ENCODE results near the gene CROCC. TPM values are rescaled to one million over a fixed set of nuclear protein-coding genes. Genes with fewer than 3 reads are reported as not detected.

The CROCC gene
- total and polyA plus RNA-seq, 9 of the 15 experiments (the other 6 are each of a cell fraction or from before 2014, with no cell fraction given), result 0.17 to 15.4 (median 7.6) TPM

DNA sequence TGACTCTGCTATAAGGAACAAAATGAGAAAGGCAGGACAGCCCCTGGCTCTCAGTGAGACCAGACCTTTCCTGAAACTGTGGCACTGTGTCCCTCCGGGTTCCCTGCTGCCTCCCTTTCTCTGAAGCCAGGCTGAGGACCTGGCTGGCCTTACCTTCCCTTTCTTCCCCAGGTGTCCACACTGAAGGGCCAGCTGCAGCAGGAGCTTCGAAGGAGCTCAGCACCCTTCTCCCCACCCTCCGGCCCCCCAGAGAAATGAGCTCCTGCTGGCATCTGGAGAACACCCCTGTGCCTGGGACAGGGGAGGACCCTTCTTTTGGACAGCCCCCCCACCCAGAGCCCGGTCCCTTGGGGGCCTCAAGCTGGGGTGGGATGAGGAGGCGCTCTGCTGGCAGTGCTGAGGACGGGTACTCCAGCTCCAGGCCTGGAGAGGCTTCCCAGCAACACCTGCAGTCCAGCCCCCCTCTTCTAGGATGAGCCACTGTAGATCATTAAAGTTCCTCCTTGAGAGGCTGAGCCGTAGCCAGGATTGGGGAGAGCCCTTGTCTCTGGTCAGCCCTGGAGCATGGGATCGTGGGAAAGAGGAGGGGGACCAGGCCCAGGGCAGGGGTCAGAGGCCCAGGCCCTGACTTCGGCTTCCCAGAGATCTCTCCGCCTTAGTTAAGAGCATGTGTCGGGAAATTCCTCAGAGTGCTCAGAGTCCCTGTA lies 50.6 kb downstream of the CROCC start:
- H3K9me3 ChIP-seq (replicated peaks; ENCODE audit: control insufficient read depth, insufficient read depth, low read depth, low read length), result no peaks in the 10 kb centered on the region
- ATAC-seq (no peak), DNase-seq (ENCODE audit: extremely low read depth in 1 of 4, low spot score in 3 of 4) (no peak), FAIRE-seq (no peak)
- no peaks in the 10 kb centered on the region for H3K36me3 ChIP-seq (ENCODE audit: control insufficient read depth, insufficient read depth, low read length)
- ChIA-PET CTCF (ENCODE audit: low intra/inter-chr PET ratio) (no interaction called here), POLR2A (interaction anchor here (1.7 kb wide), 1 partner anchor 11 kb away, joined by 4 read pairs; no protein-coding TSS in a partner anchor)
- WGBS (ENCODE audit: insufficient coverage, low coverage, missing lambda C conversion rate), result 26% methylated on average over 9 of the region's 11 CpGs
- TF ChIP-seq, protein P1, sequence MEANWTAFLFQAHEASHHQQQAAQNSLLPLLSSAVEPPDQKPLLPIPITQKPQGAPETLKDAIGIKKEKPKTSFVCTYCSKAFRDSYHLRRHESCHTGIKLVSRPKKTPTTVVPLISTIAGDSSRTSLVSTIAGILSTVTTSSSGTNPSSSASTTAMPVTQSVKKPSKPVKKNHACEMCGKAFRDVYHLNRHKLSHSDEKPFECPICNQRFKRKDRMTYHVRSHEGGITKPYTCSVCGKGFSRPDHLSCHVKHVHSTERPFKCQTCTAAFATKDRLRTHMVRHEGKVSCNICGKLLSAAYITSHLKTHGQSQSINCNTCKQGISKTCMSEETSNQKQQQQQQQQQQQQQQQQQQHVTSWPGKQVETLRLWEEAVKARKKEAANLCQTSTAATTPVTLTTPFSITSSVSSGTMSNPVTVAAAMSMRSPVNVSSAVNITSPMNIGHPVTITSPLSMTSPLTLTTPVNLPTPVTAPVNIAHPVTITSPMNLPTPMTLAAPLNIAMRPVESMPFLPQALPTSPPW (CRISPR knock-in tag; IDR thresholded peaks at IDR 0.05), result 0 out of 2 replicates have a peak, but pooled peaks have one; percentile 10
- no peak for TF ChIP-seq HNRNPLL (IDR thresholded peaks at IDR 0.05; ENCODE audit: low read depth, low read length, poor library complexity, severe bottlenecking)
- TF ChIP-seq, protein P2, sequence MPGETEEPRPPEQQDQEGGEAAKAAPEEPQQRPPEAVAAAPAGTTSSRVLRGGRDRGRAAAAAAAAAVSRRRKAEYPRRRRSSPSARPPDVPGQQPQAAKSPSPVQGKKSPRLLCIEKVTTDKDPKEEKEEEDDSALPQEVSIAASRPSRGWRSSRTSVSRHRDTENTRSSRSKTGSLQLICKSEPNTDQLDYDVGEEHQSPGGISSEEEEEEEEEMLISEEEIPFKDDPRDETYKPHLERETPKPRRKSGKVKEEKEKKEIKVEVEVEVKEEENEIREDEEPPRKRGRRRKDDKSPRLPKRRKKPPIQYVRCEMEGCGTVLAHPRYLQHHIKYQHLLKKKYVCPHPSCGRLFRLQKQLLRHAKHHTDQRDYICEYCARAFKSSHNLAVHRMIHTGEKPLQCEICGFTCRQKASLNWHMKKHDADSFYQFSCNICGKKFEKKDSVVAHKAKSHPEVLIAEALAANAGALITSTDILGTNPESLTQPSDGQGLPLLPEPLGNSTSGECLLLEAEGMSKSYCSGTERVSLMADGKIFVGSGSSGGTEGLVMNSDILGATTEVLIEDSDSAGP (CRISPR knock-in tag; IDR thresholded peaks at IDR 0.05), result no peak
- H3K4me1 ChIP-seq (replicated peaks in 1 of 2; ENCODE audit: control insufficient read depth in 2 of 2, insufficient read depth in 2 of 2, low read length in 2 of 2), result peaks cover 0 to 57% of the 10 kb centered on the region in 2 experiments; a peak in 2 of 5 replicates
- no peak overlapping the region for H3K4me2 ChIP-seq (ENCODE audit: insufficient read depth, low read length)
- no peak overlapping the region for H3K4me3 ChIP-seq
- H3K27me3 ChIP-seq (ENCODE audit: control insufficient read depth in 2 of 2, insufficient read depth in 2 of 2, low read length in 2 of 2), result peaks cover 30 to 51% of the 10 kb centered on the region in 2 experiments
- in situ Hi-C loops (cut with MboI) (no loop called here), intact Hi-C loops (cut with micrococcal nuclease) (no loop called here)
- BruUV-seq (replicated peaks), result no TSS peak
- no peaks in the 10 kb centered on the region for H3K79me2 ChIP-seq (ENCODE audit: control insufficient read depth, insufficient read depth, low read length)
- no peak overlapping the region for H2AFZ ChIP-seq (ENCODE audit: low read depth, low read length)
- no peaks in the 10 kb centered on the region for H3K9me1 ChIP-seq (ENCODE audit: control insufficient read depth, insufficient read depth, low read length)
- H4K20me1 ChIP-seq (replicated peaks; ENCODE audit: control insufficient read depth, insufficient read depth, low read length), result peaks cover 11% of the 10 kb centered on the region
- H3K9ac ChIP-seq (ENCODE audit: insufficient read depth in 1 of 2, low read depth in 2 of 2, low read length in 2 of 2), result no peak overlapping the region
- no peak overlapping the region for H3K27ac ChIP-seq (ENCODE audit: extremely low read depth, low read depth, low read length)
